HEK293 (cell line): ENCODE data around the gene DCLRE1C.

Source experiments
- BCL6B ChIP-seq: fragments of 450-650 bp; formaldehyde crosslinking; IDR thresholded peaks from 2 replicates; pipeline ENCODE4 v1.5.1; 2017; ENCODE audit warnings: missing biosample characterization, missing genetic modification characterization
- ELK4 ChIP-seq: IDR thresholded peaks from 2 replicates; pipeline ENCODE4 v1.6.1; 2011; ENCODE audit warnings: mild to moderate bottlenecking, low read depth, low read length, borderline replicate concordance
- GLIS2 ChIP-seq: fragments of 450-650 bp; formaldehyde crosslinking; IDR thresholded peaks from 2 replicates; pipeline ENCODE4 v1.5.1; 2016; ENCODE audit warnings: missing biosample characterization, missing genetic modification characterization
- HOXA7 ChIP-seq: sonication (generic); formaldehyde crosslinking; IDR thresholded peaks from 2 replicates; pipeline ENCODE4 v1.8.1; 2022; ENCODE audit warnings: missing genetic modification reagents, borderline replicate concordance
- IKZF3 ChIP-seq: fragments of 450-650 bp; IDR thresholded peaks from 2 replicates; pipeline ENCODE4 v1.5.0; 2018; ENCODE audit warnings: missing biosample characterization, mild to moderate bottlenecking, missing genetic modification characterization, moderate library complexity
- KLF17 ChIP-seq: fragments of 450-650 bp; formaldehyde crosslinking; IDR thresholded peaks from 2 replicates; pipeline ENCODE4 v1.5.1; 2016; ENCODE audit warnings: missing biosample characterization, missing genetic modification characterization
- PATZ1 ChIP-seq: fragments of 450-650 bp; formaldehyde crosslinking; IDR thresholded peaks from 2 replicates; pipeline ENCODE4 v1.5.1; 2016; ENCODE audit warnings: missing biosample characterization, missing genetic modification characterization
- RBAK ChIP-seq: fragments of 450-650 bp; formaldehyde crosslinking; IDR thresholded peaks from 2 replicates; pipeline ENCODE4 v1.5.1; 2016; ENCODE audit warnings: missing biosample characterization, missing genetic modification characterization
- SALL2 ChIP-seq: fragments of 450-650 bp; formaldehyde crosslinking; IDR thresholded peaks from 2 replicates; pipeline ENCODE4 v1.5.0; 2017; ENCODE audit warnings: missing biosample characterization, mild to moderate bottlenecking, missing genetic modification characterization, borderline replicate concordance
- SP3 ChIP-seq: fragments of 450-650 bp; formaldehyde crosslinking; IDR thresholded peaks from 2 replicates; pipeline ENCODE4 v1.5.1; 2016; ENCODE audit warnings: missing biosample characterization, missing genetic modification characterization
- TRIM28 ChIP-seq: IDR thresholded peaks from 2 replicates; pipeline ENCODE4 v1.6.1; 2011; ENCODE audit warnings: low read length, control low read depth, borderline replicate concordance
- ZBTB44 ChIP-seq: fragments of 450-650 bp; IDR thresholded peaks from 2 replicates; pipeline ENCODE4 v1.5.1; 2018; ENCODE audit warnings: missing biosample characterization, mild to moderate bottlenecking, missing genetic modification characterization
- ZIC2 ChIP-seq: fragments of 450-650 bp; formaldehyde crosslinking; IDR thresholded peaks from 2 replicates; pipeline ENCODE4 v1.5.1; 2016; ENCODE audit warnings: missing biosample characterization, missing genetic modification characterization
- ZNF133 ChIP-seq: fragments of 450-650 bp; formaldehyde crosslinking; IDR thresholded peaks from 2 replicates; pipeline ENCODE4 v1.5.1; 2016; ENCODE audit warnings: missing biosample characterization, missing genetic modification characterization
- ZNF155 ChIP-seq: fragments of 450-650 bp; formaldehyde crosslinking; IDR thresholded peaks from 2 replicates; pipeline ENCODE4 v1.5.1; 2016; ENCODE audit warnings: missing biosample characterization, missing genetic modification characterization
- ZNF169 ChIP-seq: fragments of 450-650 bp; formaldehyde crosslinking; IDR thresholded peaks from 2 replicates; pipeline ENCODE4 v1.5.1; 2016; ENCODE audit warnings: missing biosample characterization, missing genetic modification characterization
- ZNF2 ChIP-seq: fragments of 450-650 bp; formaldehyde crosslinking; IDR thresholded peaks from 2 replicates; pipeline ENCODE4 v1.5.1; 2016; ENCODE audit warnings: missing biosample characterization, missing genetic modification characterization
- ZNF214 ChIP-seq: fragments of 450-650 bp; formaldehyde crosslinking; IDR thresholded peaks from 2 replicates; pipeline ENCODE4 v1.5.1; 2017; ENCODE audit warnings: missing biosample characterization, mild to moderate bottlenecking, missing genetic modification characterization, borderline replicate concordance
- ZNF23 ChIP-seq: fragments of 450-650 bp; formaldehyde crosslinking; IDR thresholded peaks from 2 replicates; pipeline ENCODE4 v1.5.1; 2016; ENCODE audit warnings: missing biosample characterization, missing genetic modification characterization, borderline replicate concordance
- ZNF26 ChIP-seq: fragments of 450-650 bp; formaldehyde crosslinking; IDR thresholded peaks from 2 replicates; pipeline ENCODE4 v1.5.1; 2016; ENCODE audit warnings: missing biosample characterization, missing genetic modification characterization
- ZNF335 ChIP-seq: fragments of 450-650 bp; formaldehyde crosslinking; conservative IDR thresholded peaks from 2 replicates; pipeline ENCODE4 v1.5.1; 2016; ENCODE audit warnings: missing biosample characterization, missing genetic modification characterization
- ZNF350 ChIP-seq: fragments of 450-650 bp; formaldehyde crosslinking; IDR thresholded peaks from 2 replicates; pipeline ENCODE4 v1.5.0; 2017; ENCODE audit warnings: missing biosample characterization, mild to moderate bottlenecking, missing genetic modification characterization
- ZNF404 ChIP-seq: fragments of 450-650 bp; formaldehyde crosslinking; IDR thresholded peaks from 2 replicates; pipeline ENCODE4 v1.5.1; 2017; ENCODE audit warnings: missing biosample characterization, missing genetic modification characterization
- ZNF416 ChIP-seq: fragments of 450-650 bp; formaldehyde crosslinking; IDR thresholded peaks from 2 replicates; pipeline ENCODE4 v1.5.1; 2016; ENCODE audit warnings: missing biosample characterization, missing genetic modification characterization
- ZNF521 ChIP-seq: fragments of 450-650 bp; formaldehyde crosslinking; IDR thresholded peaks from 2 replicates; pipeline ENCODE4 v1.5.1; 2017; ENCODE audit warnings: missing biosample characterization, mild to moderate bottlenecking, missing genetic modification characterization
- ZNF530 ChIP-seq: fragments of 450-650 bp; formaldehyde crosslinking; IDR thresholded peaks from 2 replicates; pipeline ENCODE4 v1.5.1; 2016; ENCODE audit warnings: low read depth, missing biosample characterization, missing genetic modification characterization
- ZNF544 ChIP-seq: fragments of 450-650 bp; formaldehyde crosslinking; IDR thresholded peaks from 2 replicates; pipeline ENCODE4 v1.5.0; 2017; ENCODE audit warnings: missing biosample characterization, missing genetic modification characterization
- ZNF585B ChIP-seq: fragments of 450-650 bp; formaldehyde crosslinking; IDR thresholded peaks from 2 replicates; pipeline ENCODE4 v1.5.1; 2016; ENCODE audit warnings: missing biosample characterization, missing genetic modification characterization
- ZNF654 ChIP-seq: fragments of 450-650 bp; formaldehyde crosslinking; IDR thresholded peaks from 2 replicates; pipeline ENCODE4 v1.5.1; 2016; ENCODE audit warnings: low read depth, missing biosample characterization, missing genetic modification characterization
- ZNF658 ChIP-seq: fragments of 450-650 bp; formaldehyde crosslinking; IDR thresholded peaks from 2 replicates; pipeline ENCODE4; 2016; ENCODE audit warnings: missing biosample characterization, missing genetic modification characterization
- ZNF660 ChIP-seq: fragments of 450-650 bp; IDR thresholded peaks from 2 replicates; pipeline ENCODE4 v1.5.1; 2018; ENCODE audit warnings: missing biosample characterization, mild to moderate bottlenecking, missing genetic modification characterization
- ZNF664 ChIP-seq: fragments of 450-650 bp; formaldehyde crosslinking; IDR thresholded peaks from 2 replicates; pipeline ENCODE4 v1.5.1; 2016; ENCODE audit warnings: missing biosample characterization, missing genetic modification characterization
- ZNF707 ChIP-seq: fragments of 450-650 bp; formaldehyde crosslinking; IDR thresholded peaks from 2 replicates; pipeline ENCODE4 v1.5.1; 2016; ENCODE audit warnings: missing biosample characterization, missing genetic modification characterization

The DCLRE1C gene

GRCh38 chr10:14959221-14960057 lies 5.5 kb upstream of the DCLRE1C start, which contains the start of gene MEIG1 (continued):
- peak; percentile 71 for TF ChIP-seq PATZ1
- no peak for TF ChIP-seq BCL6B
- TF ChIP-seq ZIC2 (tag by site-specific recombination) = peak; percentile 17; the same call in 1 of the 2 replicates
- no peak for TF ChIP-seq ZNF169
- no peak for TF ChIP-seq ZNF26 (tag by site-specific recombination)
- no peak for TF ChIP-seq ZNF707 (tag by site-specific recombination)
- TF ChIP-seq ELK4 = peak; percentile 79; the same call in 1 of the 2 replicates
- TF ChIP-seq KLF17 = peak; percentile 92
- TF ChIP-seq ZNF521 (tag by site-specific recombination) = no peak
- peak; percentile 96 for TF ChIP-seq GLIS2 (tag by site-specific recombination)
- TF ChIP-seq ZNF133 (tag by site-specific recombination) = no peak
- TF ChIP-seq ZNF416 (tag by site-specific recombination) = no peak
- TF ChIP-seq ZNF404 (tag by site-specific recombination) = no peak
- no peak for TF ChIP-seq ZNF658
- TF ChIP-seq HOXA7 (CRISPR knock-in tag) = no peak
- peak; percentile 92 for TF ChIP-seq ZNF660
- 0 out of 2 replicates have a peak, but pooled peaks have one; percentile 6 for TF ChIP-seq ZNF654 (tag by site-specific recombination)
- no peak for TF ChIP-seq SALL2 (tag by site-specific recombination)
- TF ChIP-seq ZNF335 (tag by site-specific recombination) = no peak
- no peak for TF ChIP-seq ZNF155
- no peak for TF ChIP-seq ZNF214 (tag by site-specific recombination)
- no peak; the same call in 1 of the 2 replicates for TF ChIP-seq RBAK (tag by site-specific recombination)
- no peak for TF ChIP-seq ZNF350
- TF ChIP-seq ZNF530 (tag by site-specific recombination) = no peak
- TF ChIP-seq TRIM28 = peak; percentile 56; the same call in 1 of the 2 replicates
- TF ChIP-seq IKZF3 (tag by site-specific recombination) = peak; percentile 99
- no peak for TF ChIP-seq ZNF23 (tag by site-specific recombination)
- TF ChIP-seq ZBTB44 = 0 out of 2 replicates have a peak, but pooled peaks have one; percentile 23
- TF ChIP-seq SP3 = peak; percentile 87
- peak; percentile 90 for TF ChIP-seq ZNF2 (tag by site-specific recombination)
- TF ChIP-seq ZNF544 (tag by site-specific recombination) = no peak
- no peak for TF ChIP-seq ZNF585B (tag by site-specific recombination)
- TF ChIP-seq ZNF664 (tag by site-specific recombination) = no peak
